HL-60 (cell line): ENCODE results near the gene PRMT5.

Experiments used
- CTCF ChIP-seq: IDR thresholded peaks from one replicate; pipeline ENCODE4 v1.5.1; 2011; ENCODE audit warnings: low read length, control low read depth, inconsistent platforms; ENCODE audit not compliant: insufficient read depth
- GABPA ChIP-seq: IDR thresholded peaks from 2 replicates; pipeline ENCODE4 v1.6.1; 2012; ENCODE audit warnings: low read depth
- POLR2AphosphoS5 ChIP-seq: IDR thresholded peaks from 2 replicates; pipeline ENCODE4 v1.6.1; 2012; ENCODE audit warnings: low read depth

GRCh38 chr14:22877000-22877501 lies 52.1 kb downstream of the PRMT5 start:
- TF ChIP-seq POLR2AphosphoS5 (no peak), CTCF (no peak), GABPA (no peak)
